Activated naive CD4-positive, alpha-beta T cell treated with anti-CD3 and anti-CD28 coated beads, Interleukin-2, amount 10 ng/mL, durations not matched to agents 5 hours and 36 hours (primary cell): ENCODE measurements around the gene NEGR1. TPM values are rescaled to one million over a fixed set of nuclear protein-coding genes. Genes with fewer than 3 reads are reported as not detected.

Experiments
- total RNA-seq, 2 experiments: library from RNA; stranded (reverse); gene quantifications; one replicate each; pipeline ENCODE4 v1.2.3, GENCODE V29; 2021

NEGR1 gene
- total RNA-seq: not detected

GRCh38 chr1:72282271-72283021 lies at the start of gene NEGR1:
Gene NEGR1 (minus strand): TSS chr1:72282539.

